Suppressor macrophage treated with lipopolysaccharide for 1 hour (primary cell): ENCODE measurements around the gene SUSD2.

ENCODE experiments used
- DNase-seq, 3 donors: peaks; one replicate each; pipeline ENCODE4 v3.0.0-alpha.2; 2020 to 2022

SUSD2 gene

GRCh38 chr22:24153959-24154358, 27.3 kb upstream of the SUSD2 start:
- DNase-seq: no peak

DNA sequence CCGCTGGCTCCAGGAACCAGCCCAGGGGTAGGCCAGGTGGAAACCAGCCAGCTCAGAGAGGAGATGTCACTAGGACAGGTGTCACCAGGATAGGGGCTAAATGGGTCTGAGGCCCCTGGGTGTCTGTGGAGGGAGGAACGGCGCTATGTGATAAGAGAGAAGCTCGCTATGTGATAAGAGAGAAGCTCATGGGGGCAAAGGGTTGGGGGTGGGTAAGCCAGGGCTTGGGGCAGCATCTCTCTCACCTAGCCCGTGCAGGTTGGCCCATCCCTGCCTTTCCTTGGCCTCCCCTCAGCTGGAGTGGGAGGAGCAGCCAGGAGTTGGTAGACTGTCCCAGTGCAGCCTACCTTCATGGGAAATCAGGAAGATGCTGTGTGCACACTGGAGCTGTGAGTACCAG, 26.5 kb upstream of the SUSD2 start:
- DNase-seq: no peak

DNA sequence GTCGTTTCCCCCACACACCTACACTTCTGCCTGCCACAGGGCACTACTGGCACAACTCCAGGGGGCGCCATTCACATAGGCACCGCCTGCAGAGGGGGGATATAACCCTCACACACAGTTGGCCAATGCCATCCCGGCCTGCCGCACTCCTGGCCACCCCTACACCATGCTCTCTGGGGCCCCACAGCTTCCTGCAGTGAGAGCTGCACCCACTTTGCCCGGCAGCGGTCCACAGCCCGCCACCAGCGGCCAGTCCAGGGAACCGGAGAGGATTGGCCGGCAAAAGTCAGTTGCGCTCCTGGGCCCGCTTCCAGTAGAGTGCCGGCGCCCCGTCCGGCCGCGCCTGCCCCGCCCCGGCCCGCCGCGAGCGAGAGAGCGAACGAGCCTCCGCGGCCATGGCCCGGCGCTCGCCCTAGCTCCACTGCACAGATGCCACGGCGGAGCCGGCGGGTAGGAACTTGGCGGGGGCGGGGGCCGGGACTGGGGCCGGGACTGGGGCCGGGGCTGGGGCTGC, 25.6 kb upstream of the SUSD2 start:
- peak; percentile 61 to 88 (median 71) for DNase-seq

DNA sequence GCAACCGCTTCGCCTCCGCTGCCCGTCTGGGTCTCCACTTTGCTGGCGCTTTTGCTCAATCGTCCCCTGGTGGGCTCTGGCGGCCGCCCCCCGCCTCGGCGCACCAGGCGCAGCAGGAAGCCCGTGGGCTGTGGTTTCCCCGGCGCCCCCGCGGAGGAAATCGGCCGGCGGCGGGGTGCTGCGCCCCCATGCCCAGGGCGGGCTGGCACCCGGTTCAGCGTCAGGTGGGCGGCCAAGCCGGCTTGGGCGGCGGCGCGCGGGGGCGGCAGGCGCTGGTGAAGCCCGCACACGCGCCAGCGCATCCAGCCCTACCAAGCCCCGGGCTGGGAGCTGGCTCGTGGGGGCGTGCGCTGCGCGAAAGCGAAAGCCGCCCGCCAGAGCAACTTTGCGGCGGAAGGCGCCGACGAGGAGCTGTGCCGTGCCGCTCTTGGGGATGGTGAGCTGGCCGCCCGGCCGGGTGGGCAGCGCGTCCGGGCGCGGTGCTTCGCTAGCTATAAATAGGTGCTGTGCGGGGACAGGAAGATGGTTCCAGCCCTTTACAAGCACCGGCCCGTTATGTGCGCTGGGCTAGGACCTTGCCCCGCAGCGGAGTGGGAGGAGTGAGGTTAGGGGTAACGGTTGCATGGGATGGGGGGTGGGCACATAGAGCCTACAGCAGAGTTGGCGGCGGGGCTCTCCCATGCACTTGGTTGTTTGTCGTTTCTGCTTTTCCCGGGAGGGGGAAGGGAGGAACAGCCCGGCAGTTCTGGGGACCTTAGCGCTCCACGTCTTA, 25.0 kb upstream of the SUSD2 start:
- peak; percentile 85 to 94 (median 87) for DNase-seq

- DNase-seq: peak; percentile 70 to 86 (median 74)
These were observed 24.1 kb upstream of the SUSD2 start for GRCh38 chr22:24156913-24157821.

GRCh38 chr22:24157822-24158135, 23.5 kb upstream of the SUSD2 start:
- peak; percentile 34 to 53 (median 45) for DNase-seq

DNA sequence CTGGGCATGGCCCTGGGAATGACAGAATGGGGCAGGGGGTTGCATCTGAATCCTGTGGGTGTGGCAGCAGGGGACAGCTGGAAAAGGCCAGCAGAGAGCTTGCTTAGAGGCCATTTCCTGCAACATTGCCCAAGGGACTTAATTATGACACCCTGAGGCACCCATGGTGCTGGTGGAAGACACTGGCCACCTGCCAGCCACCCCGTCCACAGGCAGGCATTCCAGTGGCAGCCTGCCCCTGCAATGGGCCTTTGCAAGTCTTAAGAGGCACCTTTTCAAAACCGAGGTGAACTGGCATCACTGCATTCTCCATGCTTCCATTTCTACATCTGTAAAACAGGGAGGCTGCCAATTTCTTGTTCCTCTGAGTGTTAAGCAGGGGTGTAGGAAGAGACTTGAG, 21.6 kb upstream of the SUSD2 start:
- DNase-seq: no peak

- no peak for DNase-seq
These were observed 20.7 kb upstream of the SUSD2 start for GRCh38 chr22:24160546-24160945.

DNA sequence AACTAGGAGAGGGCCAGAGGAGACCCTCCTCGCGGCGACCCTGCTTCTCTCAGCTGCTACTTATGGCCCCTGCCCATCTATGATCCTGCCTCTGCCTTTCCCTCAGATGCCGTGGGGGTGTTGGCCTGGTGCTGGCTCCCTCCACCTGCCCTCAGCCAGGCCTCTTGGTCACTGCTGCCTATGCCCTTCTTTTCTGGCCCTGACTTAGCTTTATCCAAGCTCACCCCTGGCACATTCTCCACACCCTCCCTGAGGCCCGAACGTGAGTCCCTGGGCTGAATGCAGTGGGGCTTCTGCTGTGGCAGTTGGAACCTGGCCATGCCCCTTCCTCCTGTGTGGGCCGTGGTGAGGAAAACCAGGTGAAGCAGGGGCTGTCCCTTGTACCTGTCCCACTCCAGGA, 19.8 kb upstream of the SUSD2 start:
- DNase-seq: no peak

DNA sequence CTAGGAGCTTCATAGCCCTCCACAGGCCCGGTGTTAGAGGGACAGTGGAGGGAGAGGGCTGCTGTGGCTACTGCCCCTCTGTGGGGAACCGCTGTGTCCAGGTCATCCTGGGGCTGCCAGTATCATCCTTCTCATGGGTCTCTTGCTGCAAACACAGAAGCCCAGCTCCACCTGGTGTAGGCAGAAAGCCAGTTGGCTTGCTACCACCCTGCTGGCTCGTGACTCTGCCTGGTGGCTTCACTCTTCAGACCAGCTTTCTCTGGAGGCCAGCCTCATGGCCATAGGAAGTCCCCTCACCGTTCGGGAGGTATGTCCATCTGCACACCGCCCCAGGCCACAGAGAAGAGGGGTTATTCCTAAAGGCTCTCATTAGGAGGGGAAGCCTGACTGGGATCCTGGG, 19.4 kb upstream of the SUSD2 start:
- no peak for DNase-seq

- peak; percentile 23 to 54 (median 32) for DNase-seq
These were observed 18.9 kb upstream of the SUSD2 start for GRCh38 chr22:24162436-24162835.

DNA sequence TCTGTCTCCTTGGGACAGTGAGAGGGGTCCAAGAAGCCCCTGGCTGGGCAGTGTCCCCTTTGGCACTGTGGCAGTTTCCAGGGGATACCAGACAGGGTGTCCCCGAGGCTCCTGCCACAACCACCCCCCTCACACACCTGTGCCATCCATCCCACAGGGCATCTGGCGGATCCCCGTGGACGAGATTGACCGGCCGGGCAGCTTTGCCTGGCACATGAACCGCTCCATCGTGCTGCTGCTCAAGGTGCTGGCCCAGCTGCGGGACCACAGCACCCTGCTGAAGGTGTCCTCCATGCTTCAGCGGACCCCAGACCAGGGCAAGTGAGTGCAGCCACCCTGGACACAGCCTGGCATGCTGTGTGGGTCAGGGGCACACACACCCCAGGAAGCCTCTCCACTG, 17.0 kb upstream of the SUSD2 start:
- DNase-seq: no peak

DNA sequence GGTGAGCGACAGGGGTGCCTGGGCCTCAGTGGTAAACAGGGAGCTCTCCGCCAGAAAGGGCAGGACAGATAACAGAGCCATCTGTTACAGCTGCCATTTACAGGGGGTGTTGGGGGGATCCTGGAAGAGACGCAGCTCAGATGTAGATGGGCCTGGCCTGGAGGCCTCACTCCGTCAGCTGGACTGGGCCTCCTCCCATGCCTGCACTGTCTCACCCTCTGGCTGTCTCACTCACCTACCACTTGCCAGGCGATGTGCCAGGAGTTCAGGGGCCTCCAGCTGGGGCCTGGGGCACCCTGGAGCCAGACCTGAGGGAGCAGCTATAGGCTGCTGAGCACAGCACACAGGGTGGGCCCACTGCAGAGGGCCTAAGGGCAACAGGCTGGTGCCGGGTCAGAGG, 16.3 kb upstream of the SUSD2 start:
- DNase-seq: no peak

GRCh38 chr22:24165673-24166072, 15.6 kb upstream of the SUSD2 start:
- no peak for DNase-seq

DNA sequence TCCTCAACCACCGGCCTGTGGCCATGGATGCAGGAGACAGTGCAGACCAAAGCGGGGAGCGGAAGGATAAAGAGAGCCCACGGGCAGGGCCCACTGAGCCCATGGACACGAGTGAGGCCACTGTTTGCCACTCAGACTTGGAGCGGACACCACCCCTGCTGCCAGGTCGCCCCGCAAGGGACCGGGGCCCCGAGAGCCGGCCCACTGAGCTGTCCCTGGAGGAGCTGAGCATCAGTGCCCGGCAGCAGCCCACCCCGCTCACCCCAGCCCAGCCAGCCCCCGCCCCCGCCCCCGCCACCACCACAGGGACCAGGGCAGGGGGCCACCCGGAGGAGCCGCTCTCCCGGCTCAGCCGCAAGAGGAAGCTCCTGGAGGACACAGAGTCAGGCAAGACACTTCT, 14.5 kb upstream of the SUSD2 start:
- DNase-seq: no peak

GRCh38 chr22:24169439-24170058, 11.7 kb upstream of the SUSD2 start:
- no peak for DNase-seq

- no peak for DNase-seq
These were observed 11.1 kb upstream of the SUSD2 start for GRCh38 chr22:24170188-24170587.

GRCh38 chr22:24170632-24171031, 10.7 kb upstream of the SUSD2 start:
- no peak for DNase-seq

DNA sequence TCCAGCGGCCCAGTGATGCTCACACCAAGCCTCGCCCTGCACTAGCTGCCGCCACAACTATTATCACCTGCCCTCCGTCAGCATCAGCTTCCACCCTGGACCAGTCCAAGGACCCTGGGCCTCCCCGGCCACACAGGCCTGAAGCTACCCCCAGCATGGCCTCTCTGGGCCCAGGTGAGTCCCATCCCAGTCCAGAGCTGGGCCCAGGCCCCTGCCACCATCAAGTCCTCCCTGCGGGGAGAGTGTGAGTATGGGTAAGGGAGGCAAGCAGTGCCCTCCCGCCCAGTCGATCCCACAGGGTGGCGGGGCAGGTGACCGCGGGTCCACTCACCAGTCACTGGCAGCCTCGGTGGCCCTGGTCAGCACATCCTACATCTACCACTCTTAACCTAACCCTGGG, 9.5 kb upstream of the SUSD2 start:
- no peak for DNase-seq

DNA sequence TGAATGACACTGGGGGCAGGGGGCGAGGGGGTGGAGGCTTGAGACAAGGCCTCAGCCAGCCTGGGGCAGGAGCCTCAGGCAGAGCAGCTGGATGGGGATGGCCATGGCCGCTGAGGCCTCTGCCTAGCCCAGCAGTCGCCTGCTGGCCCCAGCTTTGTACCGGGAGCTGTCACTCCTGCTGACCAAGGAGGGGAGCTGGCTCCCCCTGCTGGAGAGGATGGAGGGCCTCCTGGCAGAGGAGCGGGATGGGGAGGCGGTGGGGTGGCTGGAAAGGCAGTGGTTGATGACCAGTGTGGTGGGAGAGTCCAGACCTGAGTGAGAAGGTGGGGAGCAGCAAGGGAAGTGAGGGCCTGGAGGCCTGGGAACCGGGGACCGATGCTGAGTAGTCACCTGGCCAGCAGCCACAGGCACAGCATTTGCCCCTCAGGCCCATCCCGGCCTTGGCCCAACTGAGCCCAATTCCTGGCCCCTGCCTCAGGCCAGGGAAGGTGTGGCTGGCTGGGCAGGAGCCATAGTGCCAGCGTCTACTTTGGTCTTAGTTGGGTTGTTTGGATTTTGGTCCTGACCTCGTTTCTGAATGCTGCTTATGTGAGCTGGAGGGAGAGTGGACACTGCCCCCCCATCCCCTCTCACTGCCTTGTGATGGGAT, 6.0 kb upstream of the SUSD2 start:
- DNase-seq: peak; percentile 84 to 94 (median 86)

DNA sequence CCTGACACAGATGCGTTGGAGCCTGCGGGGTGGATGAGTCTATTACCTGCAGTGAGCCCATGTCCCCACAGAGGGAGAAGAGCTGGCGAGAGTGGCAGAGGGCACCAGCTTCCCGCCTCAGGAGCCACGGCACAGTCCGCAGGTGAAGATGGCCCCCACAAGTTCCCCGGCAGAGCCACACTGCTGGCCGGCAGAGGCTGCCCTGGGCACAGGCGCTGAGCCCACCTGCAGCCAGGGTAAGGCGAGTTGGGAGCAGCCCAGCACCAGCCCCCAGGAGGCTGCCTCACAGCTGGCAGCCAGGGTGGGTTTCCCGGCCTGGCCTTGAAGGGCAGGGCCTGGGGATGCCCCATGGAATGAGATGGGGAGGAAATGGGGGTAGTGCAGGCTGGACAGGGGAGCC, 5.2 kb upstream of the SUSD2 start:
- DNase-seq: no peak

DNA sequence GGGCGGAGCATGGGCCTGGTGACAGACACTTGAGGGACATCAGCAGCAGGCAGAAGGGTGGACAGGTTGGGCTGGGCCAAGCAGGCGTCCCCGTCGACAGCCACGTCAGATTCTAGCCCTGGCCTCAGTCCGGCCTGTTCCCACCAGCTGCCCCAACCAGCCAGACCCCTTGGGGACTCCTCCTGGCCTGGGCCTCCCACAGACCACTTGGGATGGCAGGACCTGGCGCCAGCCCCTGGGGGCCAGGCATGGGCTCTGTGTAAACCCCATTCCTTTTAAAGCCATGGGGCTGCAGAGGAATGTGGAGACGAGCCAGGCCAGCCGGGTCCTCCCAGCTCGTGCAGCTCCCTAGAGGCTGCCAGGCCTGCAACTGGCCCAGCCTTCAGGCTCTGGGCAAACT, 4.7 kb upstream of the SUSD2 start:
- no peak for DNase-seq

DNA sequence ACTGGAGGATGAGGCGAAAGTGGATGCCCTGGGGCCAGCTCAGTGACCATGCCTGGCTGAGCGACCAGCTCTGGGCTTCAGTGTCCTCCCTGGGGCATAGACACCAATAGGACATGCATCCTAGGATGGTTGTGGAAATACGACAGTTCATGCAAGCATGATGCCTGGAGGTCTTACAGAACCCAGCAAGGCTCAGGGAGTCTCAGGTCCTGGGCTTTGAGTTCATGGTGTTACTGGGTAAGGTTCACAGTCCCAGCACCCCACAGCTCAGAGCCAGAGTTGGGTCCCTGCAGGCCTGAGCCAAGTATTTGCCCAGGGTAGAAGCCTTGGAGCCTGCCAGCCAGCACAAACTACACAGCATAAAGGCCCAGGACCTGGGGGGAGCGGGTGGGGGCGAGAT, 4.2 kb upstream of the SUSD2 start:
- no peak for DNase-seq
